Superior temporal gyrus (tissue), 1 donor: ENCODE measurements around the gene CYSRT1.

Source experiments
- DNase-seq: peaks from one replicate; pipeline ENCODE4 v3.0.0-alpha.2; 2016; ENCODE audit errors: extremely low spot score

The CYSRT1 gene

GRCh38 chr9:137251490-137252268, 26.7 kb downstream of the CYSRT1 start:
- DNase-seq = no peak

- no peak for DNase-seq
Measured at GRCh38 chr9:137252555-137253506, 27.9 kb downstream of the CYSRT1 start.

- no peak for DNase-seq
Measured at GRCh38 chr9:137253717-137254623, 29.0 kb downstream of the CYSRT1 start.

- DNase-seq = peak; percentile 88
Measured at GRCh38 chr9:137254624-137255447, 29.9 kb downstream of the CYSRT1 start, which contains the start of gene NELFB. Gene NELFB, plus strand, starts transcription at chr9:137255327.

GRCh38 chr9:137255448-137256114, 30.6 kb downstream of the CYSRT1 start:
- peak; percentile 7 for DNase-seq

- no peak for DNase-seq
Measured at GRCh38 chr9:137256362-137256761, 31.4 kb downstream of the CYSRT1 start.

GRCh38 chr9:137256856-137257255, 31.9 kb downstream of the CYSRT1 start:
- no peak for DNase-seq

GRCh38 chr9:137262173-137262908, 37.4 kb downstream of the CYSRT1 start:
- DNase-seq = peak; percentile 23

- no peak for DNase-seq
Measured at GRCh38 chr9:137262909-137263285, 37.9 kb downstream of the CYSRT1 start.

- no peak for DNase-seq
Measured at GRCh38 chr9:137263506-137263905, 38.5 kb downstream of the CYSRT1 start.

- no peak for DNase-seq
Measured at GRCh38 chr9:137264067-137264466, 39.1 kb downstream of the CYSRT1 start.

GRCh38 chr9:137265496-137266161, 40.7 kb downstream of the CYSRT1 start:
- DNase-seq = no peak

GRCh38 chr9:137266162-137266527, 41.2 kb downstream of the CYSRT1 start:
- DNase-seq = no peak

GRCh38 chr9:137266585-137267453, 41.8 kb downstream of the CYSRT1 start:
- no peak for DNase-seq

- DNase-seq = no peak
Measured at GRCh38 chr9:137267933-137268355, 43.0 kb downstream of the CYSRT1 start.

- DNase-seq = no peak
Measured at GRCh38 chr9:137268538-137269201, 43.7 kb downstream of the CYSRT1 start.

- DNase-seq = no peak
Measured at GRCh38 chr9:137269231-137269772, 44.3 kb downstream of the CYSRT1 start.
